Bone marrow (tissue), 2 donors: ENCODE data around the gene QSOX2.

Experiments used
- DNase-seq, 2 donors: peaks; one replicate each; lab custom pipeline; 2025; lab: John Stamatoyannopoulos, UW

QSOX2 gene

GRCh38 chr9:136191099-136191959 lies 54.3 kb downstream of the QSOX2 start:
- no peak for DNase-seq

- no peak for DNase-seq
These were observed 55.0 kb downstream of the QSOX2 start for GRCh38 chr9:136190656-136191055.

GRCh38 chr9:136190237-136190601 lies 55.4 kb downstream of the QSOX2 start:
- no peak for DNase-seq

- DNase-seq, result no peak
These were observed 56.0 kb downstream of the QSOX2 start for GRCh38 chr9:136189394-136190236.

GRCh38 chr9:136187683-136188586 lies 57.7 kb downstream of the QSOX2 start:
- DNase-seq, result no peak

GRCh38 chr9:136187197-136187596 lies 58.4 kb downstream of the QSOX2 start:
- no peak for DNase-seq

GRCh38 chr9:136186386-136186785 lies 59.2 kb downstream of the QSOX2 start:
- no peak for DNase-seq

GRCh38 chr9:136185596-136186366 lies 59.8 kb downstream of the QSOX2 start:
- DNase-seq, result no peak

- DNase-seq, result no peak
These were observed 60.5 kb downstream of the QSOX2 start for GRCh38 chr9:136185066-136185465.

- DNase-seq, result no peak
These were observed 62.7 kb downstream of the QSOX2 start for GRCh38 chr9:136182850-136183422.

- no peak for DNase-seq
These were observed 63.2 kb downstream of the QSOX2 start for GRCh38 chr9:136182420-136182787.

GRCh38 chr9:136181784-136182419 lies 63.7 kb downstream of the QSOX2 start:
- DNase-seq, result no peak

- DNase-seq, result no peak
These were observed 65.0 kb downstream of the QSOX2 start for GRCh38 chr9:136180586-136180985.

- no peak for DNase-seq
These were observed 65.9 kb downstream of the QSOX2 start for GRCh38 chr9:136179761-136180160.

- no peak for DNase-seq
These were observed 66.5 kb downstream of the QSOX2 start for GRCh38 chr9:136179101-136179616.

- DNase-seq, result no peak
These were observed 66.9 kb downstream of the QSOX2 start for GRCh38 chr9:136178773-136179075.

- DNase-seq, result no peak
These were observed 67.4 kb downstream of the QSOX2 start for GRCh38 chr9:136178061-136178772.

- DNase-seq, result no peak
These were observed 68.4 kb downstream of the QSOX2 start for GRCh38 chr9:136177224-136177623.

- no peak for DNase-seq
These were observed 69.9 kb downstream of the QSOX2 start for GRCh38 chr9:136175616-136176197.
